GM12892 (cell line): ENCODE measurements around the gene DMBX1.

Experiments used
- POLR2A ChIP-seq: IDR thresholded peaks from 2 replicates; pipeline ENCODE4 v1.6.1; 2011; ENCODE audit warnings: low read depth, low read length, control low read depth
- POLR2AphosphoS5 ChIP-seq: IDR thresholded peaks from 2 replicates; pipeline ENCODE4 v1.6.1; 2011; ENCODE audit warnings: low read depth, low read length, control low read depth
- TAF1 ChIP-seq: IDR thresholded peaks from 2 replicates; pipeline ENCODE4 v1.6.1; 2011; ENCODE audit warnings: low read depth, mild to moderate bottlenecking, control low read depth, low read length, borderline replicate concordance

- TF ChIP-seq POLR2A (no peak), POLR2AphosphoS5 (no peak), TAF1 (no peak)
Observed at GRCh38 chr1:46530791-46531409, 41.3 kb downstream of the DMBX1 start.
